Measurements from ENCODE around the gene ZC3H7A. TPM values are rescaled to one million over a fixed set of nuclear protein-coding genes. Genes with fewer than 3 reads are reported as not detected.
A peak's percentile ranks its signal among the peaks of the same experiment; 100 is the strongest.

ZC3H7A gene, protein sequence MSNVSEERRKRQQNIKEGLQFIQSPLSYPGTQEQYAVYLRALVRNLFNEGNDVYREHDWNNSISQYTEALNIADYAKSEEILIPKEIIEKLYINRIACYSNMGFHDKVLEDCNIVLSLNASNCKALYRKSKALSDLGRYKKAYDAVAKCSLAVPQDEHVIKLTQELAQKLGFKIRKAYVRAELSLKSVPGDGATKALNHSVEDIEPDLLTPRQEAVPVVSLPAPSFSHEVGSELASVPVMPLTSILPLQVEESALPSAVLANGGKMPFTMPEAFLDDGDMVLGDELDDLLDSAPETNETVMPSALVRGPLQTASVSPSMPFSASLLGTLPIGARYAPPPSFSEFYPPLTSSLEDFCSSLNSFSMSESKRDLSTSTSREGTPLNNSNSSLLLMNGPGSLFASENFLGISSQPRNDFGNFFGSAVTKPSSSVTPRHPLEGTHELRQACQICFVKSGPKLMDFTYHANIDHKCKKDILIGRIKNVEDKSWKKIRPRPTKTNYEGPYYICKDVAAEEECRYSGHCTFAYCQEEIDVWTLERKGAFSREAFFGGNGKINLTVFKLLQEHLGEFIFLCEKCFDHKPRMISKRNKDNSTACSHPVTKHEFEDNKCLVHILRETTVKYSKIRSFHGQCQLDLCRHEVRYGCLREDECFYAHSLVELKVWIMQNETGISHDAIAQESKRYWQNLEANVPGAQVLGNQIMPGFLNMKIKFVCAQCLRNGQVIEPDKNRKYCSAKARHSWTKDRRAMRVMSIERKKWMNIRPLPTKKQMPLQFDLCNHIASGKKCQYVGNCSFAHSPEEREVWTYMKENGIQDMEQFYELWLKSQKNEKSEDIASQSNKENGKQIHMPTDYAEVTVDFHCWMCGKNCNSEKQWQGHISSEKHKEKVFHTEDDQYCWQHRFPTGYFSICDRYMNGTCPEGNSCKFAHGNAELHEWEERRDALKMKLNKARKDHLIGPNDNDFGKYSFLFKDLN
- polyA plus RNA-seq (2013, experiment 1 of 4) = 60.3 TPM
- polyA plus RNA-seq (2013, experiment 2 of 4) = 62.9 TPM
- polyA plus RNA-seq (2013, experiment 3 of 4) = 48.6 TPM
- polyA plus RNA-seq (2013, experiment 4 of 4) = 50.4 TPM

DNA sequence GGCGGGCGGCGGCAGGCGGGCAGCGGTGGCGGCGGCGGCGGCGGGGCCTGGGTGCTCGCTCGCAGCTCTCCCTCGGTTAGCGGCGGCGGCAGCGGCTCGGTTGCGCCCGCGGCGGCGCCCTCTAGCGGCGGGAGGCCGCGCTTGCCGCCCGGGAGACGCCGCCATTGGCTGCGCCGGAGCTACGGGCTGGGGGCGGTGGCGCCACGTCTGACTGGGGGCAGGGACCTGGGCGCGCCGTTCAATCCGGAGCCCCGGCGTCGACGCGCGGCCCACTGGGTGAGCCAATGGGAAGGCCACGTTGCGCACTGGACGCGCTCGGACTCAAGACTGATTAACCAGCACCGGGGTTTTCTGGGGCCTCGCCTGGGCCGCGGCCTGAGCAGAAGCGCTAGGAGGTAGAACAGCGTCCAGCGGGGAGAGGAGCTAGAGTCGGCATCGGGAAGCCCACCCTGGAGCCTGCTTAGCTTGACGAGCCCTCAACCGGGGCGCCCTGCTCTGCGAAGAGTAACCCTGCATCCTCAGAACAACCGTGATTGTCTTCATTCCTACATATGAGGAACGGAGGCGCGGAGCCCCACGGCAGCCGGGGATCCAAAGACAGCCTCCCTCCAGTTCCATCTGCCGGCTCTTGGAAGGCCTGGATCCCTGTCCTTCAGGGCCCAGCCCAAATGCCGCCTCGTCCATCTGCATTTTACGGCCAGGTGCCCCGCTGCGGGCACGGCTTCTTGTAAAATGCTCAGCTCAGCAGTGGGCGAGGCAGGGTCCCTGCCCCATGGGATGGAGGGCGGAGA lies at the start of gene ZC3H7A:
Gene ZC3H7A (minus strand): TSS at position 93 of the 791 bp plus-strand sequence. CDS start 14,904 bp downstream, outside the sequence.
- peak within 1 kb of the TSS; percentile 96 for H3K4me3 ChIP-seq (ENCODE audit: insufficient read depth, low read depth, low read length)
- H3K36me3 ChIP-seq (ENCODE audit: control insufficient read depth, insufficient read depth, low read length) = no peaks in the 10 kb centered on the region
- peak within 1 kb of the TSS; percentile 93 for H3K27ac ChIP-seq (ENCODE audit: insufficient read depth, low read depth, low read length, poor library complexity, severe bottlenecking)
- H3K4me1 ChIP-seq (ENCODE audit: control insufficient read depth, insufficient read depth, low read length) = peaks cover 12% of the 10 kb centered on the region
- no peaks in the 10 kb centered on the region for H3K27me3 ChIP-seq (ENCODE audit: control insufficient read depth, insufficient read depth, low read length, poor library complexity, severe bottlenecking)
- 0 to 1% methylated on average over 80 of the region's 80 CpGs for WGBS, 2 experiments
- no peaks in the 10 kb centered on the region for H3K9me3 ChIP-seq (ENCODE audit: control insufficient read depth, low read length)

DNA sequence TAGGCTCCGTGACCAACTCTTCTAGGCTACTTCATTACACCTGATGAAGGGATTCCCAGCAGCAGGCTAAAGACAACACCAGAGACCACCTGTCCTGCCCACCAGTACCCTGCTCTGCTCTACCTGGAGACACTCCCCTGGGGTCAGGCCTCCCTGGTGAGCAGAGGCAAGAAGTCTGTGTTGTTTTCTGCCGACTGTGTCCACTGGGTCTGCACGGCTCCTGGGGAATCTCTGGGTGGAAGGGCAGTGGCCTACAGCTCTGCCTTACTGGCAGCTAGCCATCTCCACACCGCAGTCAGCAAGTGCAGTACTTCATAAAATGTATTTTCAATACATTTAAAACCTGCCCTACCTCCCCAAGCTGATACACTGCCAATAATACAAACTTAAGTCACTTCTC lies 47.4 kb upstream of the ZC3H7A start:
- H3K4me3 ChIP-seq (ENCODE audit: insufficient read depth, low read depth, low read length) = no peak overlapping the region
- peaks cover 62% of the 10 kb centered on the region for H3K36me3 ChIP-seq (ENCODE audit: control insufficient read depth, insufficient read depth, low read length)
- 96 to 98% methylated on average over 4 of the region's 4 CpGs for WGBS, 2 experiments
- no peak overlapping the region for H3K27ac ChIP-seq (ENCODE audit: insufficient read depth, low read depth, low read length, poor library complexity, severe bottlenecking)
- no peaks in the 10 kb centered on the region for H3K27me3 ChIP-seq (ENCODE audit: control insufficient read depth, insufficient read depth, low read length, poor library complexity, severe bottlenecking)
- H3K4me1 ChIP-seq (ENCODE audit: control insufficient read depth, insufficient read depth, low read length) = no peaks in the 10 kb centered on the region
- H3K9me3 ChIP-seq (ENCODE audit: control insufficient read depth, low read length) = no peaks in the 10 kb centered on the region

DNA sequence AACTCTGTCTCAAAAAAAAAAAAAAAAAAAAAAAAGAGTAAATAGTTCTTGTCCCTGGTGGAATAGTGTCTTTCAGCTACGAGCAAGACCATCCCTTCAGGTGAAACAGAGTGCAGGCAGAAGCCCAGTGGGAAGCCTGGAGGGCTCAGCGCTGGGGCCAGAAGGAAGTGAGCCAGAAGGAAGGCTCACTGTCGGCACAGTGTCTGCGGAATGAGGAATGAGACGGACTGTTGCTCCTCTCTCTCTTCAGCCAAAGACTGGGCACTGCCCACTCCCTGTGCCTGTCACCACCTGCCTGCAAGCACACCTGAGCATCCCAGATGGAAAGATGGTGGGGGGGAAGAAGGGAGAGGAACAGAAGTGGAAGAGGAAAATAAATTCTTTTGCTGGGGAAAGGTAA lies 46.8 kb upstream of the ZC3H7A start:
- WGBS, 2 experiments = 96% methylated on average over 5 of the region's 5 CpGs
- Histone ChIP-seq H3K9me3 (ENCODE audit: control insufficient read depth, low read length) (no peaks in the 10 kb centered on the region), H3K4me3 (ENCODE audit: insufficient read depth, low read depth, low read length) (no peak overlapping the region), H3K27me3 (ENCODE audit: control insufficient read depth, insufficient read depth, low read length, poor library complexity, severe bottlenecking) (no peaks in the 10 kb centered on the region), H3K36me3 (ENCODE audit: control insufficient read depth, insufficient read depth, low read length) (peaks cover 69% of the 10 kb centered on the region), H3K4me1 (ENCODE audit: control insufficient read depth, insufficient read depth, low read length) (no peaks in the 10 kb centered on the region), H3K27ac (ENCODE audit: insufficient read depth, low read depth, low read length, poor library complexity, severe bottlenecking) (no peak overlapping the region)

DNA sequence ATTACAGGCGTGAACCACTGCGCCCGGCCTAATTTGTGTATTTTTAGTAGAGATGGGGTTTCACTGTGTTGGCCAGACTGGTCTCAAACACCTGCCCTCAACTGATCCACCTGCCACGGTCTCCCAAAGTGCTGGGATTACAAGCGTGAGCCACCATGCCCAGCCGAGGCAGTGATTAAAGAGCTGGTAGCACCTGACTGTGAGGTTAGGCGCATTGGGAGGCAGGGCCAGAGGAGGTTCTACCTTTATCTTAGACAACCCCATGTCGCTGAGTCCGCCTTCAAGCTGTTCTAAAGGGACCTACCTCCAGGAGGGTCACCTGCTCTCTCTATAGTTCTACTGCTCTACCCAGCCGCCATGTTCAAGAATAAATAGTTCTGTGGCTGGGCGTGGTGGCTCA lies 46.1 kb upstream of the ZC3H7A start:
- Histone ChIP-seq H3K9me3 (ENCODE audit: control insufficient read depth, low read length) (no peaks in the 10 kb centered on the region), H3K36me3 (ENCODE audit: control insufficient read depth, insufficient read depth, low read length) (peaks cover 70% of the 10 kb centered on the region), H3K4me3 (ENCODE audit: insufficient read depth, low read depth, low read length) (no peak overlapping the region), H3K27ac (ENCODE audit: insufficient read depth, low read depth, low read length, poor library complexity, severe bottlenecking) (no peak overlapping the region), H3K27me3 (ENCODE audit: control insufficient read depth, insufficient read depth, low read length, poor library complexity, severe bottlenecking) (no peaks in the 10 kb centered on the region), H3K4me1 (ENCODE audit: control insufficient read depth, insufficient read depth, low read length) (no peaks in the 10 kb centered on the region)
- WGBS, 2 experiments = 90 to 95% methylated on average over 11 of the region's 11 CpGs

DNA sequence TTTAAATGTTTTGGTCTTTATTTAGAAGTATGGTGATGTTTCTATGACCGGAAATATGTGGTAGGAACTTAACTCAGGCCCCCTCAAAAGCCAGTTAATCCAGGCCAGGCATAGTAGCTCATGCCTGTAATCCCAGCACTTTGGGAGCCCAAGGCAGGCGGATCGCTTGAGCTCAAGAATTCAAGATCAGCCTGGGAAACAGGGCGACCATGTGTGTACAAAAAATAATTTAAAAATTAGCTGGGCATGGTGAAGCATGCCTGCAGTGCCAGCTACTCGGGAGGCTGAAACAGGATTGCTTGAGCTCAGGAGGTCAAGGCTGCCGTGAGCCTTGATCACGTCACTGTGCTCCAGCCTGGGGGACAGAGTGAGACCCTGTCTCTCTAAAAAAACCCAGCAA lies 44.0 kb upstream of the ZC3H7A start:
- 93 to 95% methylated on average over 7 of the region's 7 CpGs for whole genome bisulfite sequencing, 2 experiments
- Histone ChIP-seq H3K27ac (ENCODE audit: insufficient read depth, low read depth, low read length, poor library complexity, severe bottlenecking) (no peak overlapping the region), H3K9me3 (ENCODE audit: control insufficient read depth, low read length) (no peaks in the 10 kb centered on the region), H3K27me3 (ENCODE audit: control insufficient read depth, insufficient read depth, low read length, poor library complexity, severe bottlenecking) (no peaks in the 10 kb centered on the region), H3K4me3 (ENCODE audit: insufficient read depth, low read depth, low read length) (no peak overlapping the region), H3K36me3 (ENCODE audit: control insufficient read depth, insufficient read depth, low read length) (peaks cover 78% of the 10 kb centered on the region), H3K4me1 (ENCODE audit: control insufficient read depth, insufficient read depth, low read length) (no peaks in the 10 kb centered on the region)

DNA sequence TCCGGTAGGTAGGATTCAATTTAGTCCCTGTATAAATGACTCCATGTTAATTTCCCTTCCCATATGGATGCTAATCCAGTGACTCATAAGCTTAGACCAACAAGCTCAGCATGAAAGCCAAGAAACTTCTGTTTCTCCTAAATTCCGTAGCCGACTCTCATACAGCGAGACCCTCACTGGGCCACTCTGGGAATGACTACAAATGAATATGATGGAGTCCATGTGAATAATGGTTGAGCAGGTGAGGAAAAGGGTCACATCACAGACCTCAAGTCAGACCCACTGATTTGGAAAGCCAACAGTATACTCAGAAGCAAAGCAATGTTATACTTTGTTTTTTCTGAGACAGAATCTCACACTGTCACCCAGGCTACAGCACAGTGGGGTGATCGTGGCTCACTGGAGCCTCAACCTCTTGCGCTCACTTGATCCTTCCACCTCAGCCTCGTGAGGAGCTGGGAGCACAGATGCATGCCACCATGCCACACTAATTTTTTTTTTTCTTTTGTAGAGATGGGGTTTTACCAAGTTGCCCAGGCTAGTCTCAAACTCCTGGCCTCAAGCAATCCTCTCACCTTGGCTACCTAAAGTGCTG lies 39.7 kb upstream of the ZC3H7A start:
- Histone ChIP-seq H3K36me3 (ENCODE audit: control insufficient read depth, insufficient read depth, low read length) (peaks cover 48% of the 10 kb centered on the region), H3K27me3 (ENCODE audit: control insufficient read depth, insufficient read depth, low read length, poor library complexity, severe bottlenecking) (no peaks in the 10 kb centered on the region), H3K4me3 (ENCODE audit: insufficient read depth, low read depth, low read length) (no peak overlapping the region), H3K27ac (ENCODE audit: insufficient read depth, low read depth, low read length, poor library complexity, severe bottlenecking) (no peak overlapping the region), H3K4me1 (ENCODE audit: control insufficient read depth, insufficient read depth, low read length) (no peaks in the 10 kb centered on the region), H3K9me3 (ENCODE audit: control insufficient read depth, low read length) (no peaks in the 10 kb centered on the region)
- 90 to 94% methylated on average over 7 of the region's 7 CpGs for WGBS, 2 experiments

DNA sequence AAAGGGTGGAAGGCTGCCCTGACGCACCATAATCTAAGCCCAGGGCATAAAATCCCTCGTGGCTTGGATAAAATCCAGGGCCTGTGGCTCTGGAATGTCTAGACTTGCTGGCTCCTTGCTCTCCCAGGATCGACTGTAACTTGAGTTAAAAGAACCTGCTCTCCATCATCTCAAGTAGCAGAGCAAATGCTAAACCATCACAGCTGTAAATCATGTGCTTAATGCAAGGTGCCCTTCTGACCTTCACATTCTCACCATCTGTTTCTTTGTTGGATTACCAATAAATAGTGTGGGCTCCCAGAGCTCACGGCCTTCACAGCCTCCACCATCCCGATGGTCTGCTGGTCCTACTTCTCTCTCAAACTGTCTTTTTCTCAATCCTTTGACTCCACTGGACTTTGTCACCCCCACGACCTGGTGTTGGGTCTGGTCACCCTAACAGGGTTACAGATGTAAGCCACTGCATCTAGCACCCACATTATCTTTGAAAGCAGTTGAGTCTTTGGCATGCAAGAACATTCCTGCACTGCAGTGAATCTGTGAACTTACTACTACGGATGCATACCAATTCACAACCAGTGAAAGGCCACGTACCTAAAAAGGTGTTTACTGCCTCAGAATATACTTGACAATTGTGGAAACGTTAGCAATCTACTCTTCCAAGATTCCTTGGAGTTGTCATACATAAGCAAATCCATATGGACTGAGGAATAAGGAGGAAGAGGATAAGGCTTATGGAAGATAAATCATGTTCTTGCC lies 39.0 kb upstream of the ZC3H7A start:
- H3K4me1 ChIP-seq (ENCODE audit: control insufficient read depth, insufficient read depth, low read length) = no peaks in the 10 kb centered on the region
- peaks cover 44% of the 10 kb centered on the region for H3K36me3 ChIP-seq (ENCODE audit: control insufficient read depth, insufficient read depth, low read length)
- H3K27ac ChIP-seq (ENCODE audit: insufficient read depth, low read depth, low read length, poor library complexity, severe bottlenecking) = no peak overlapping the region
- H3K4me3 ChIP-seq (ENCODE audit: insufficient read depth, low read depth, low read length) = no peak overlapping the region
- no peaks in the 10 kb centered on the region for H3K9me3 ChIP-seq (ENCODE audit: control insufficient read depth, low read length)
- 86 to 88% methylated on average over 9 of the region's 9 CpGs for WGBS, 2 experiments
- no peaks in the 10 kb centered on the region for H3K27me3 ChIP-seq (ENCODE audit: control insufficient read depth, insufficient read depth, low read length, poor library complexity, severe bottlenecking)

DNA sequence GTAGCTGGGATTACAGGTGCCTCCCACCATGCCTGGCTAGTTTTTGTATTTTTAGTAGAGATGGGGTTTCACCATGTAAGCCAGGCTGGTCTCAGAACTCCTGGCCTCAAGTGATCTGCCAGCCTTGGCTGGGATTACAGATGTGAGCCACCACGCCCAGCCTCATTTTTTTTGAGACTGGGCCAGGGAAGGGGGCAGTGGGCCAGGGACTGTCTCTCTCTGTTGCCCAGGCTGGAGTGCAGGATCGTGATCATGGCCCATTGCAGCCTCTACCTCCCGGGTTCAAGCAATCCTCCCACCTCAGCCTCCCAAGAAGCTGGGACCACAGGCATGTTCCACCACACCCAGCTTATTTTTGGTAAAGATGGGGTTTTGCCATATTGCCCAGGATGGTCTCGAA lies 38.3 kb upstream of the ZC3H7A start:
- no peaks in the 10 kb centered on the region for H3K4me1 ChIP-seq (ENCODE audit: control insufficient read depth, insufficient read depth, low read length)
- H3K27me3 ChIP-seq (ENCODE audit: control insufficient read depth, insufficient read depth, low read length, poor library complexity, severe bottlenecking) = no peaks in the 10 kb centered on the region
- no peak overlapping the region for H3K4me3 ChIP-seq (ENCODE audit: insufficient read depth, low read depth, low read length)
- WGBS, 2 experiments = 89 to 92% methylated on average over 4 of the region's 4 CpGs
- no peak overlapping the region for H3K27ac ChIP-seq (ENCODE audit: insufficient read depth, low read depth, low read length, poor library complexity, severe bottlenecking)
- peaks cover 37% of the 10 kb centered on the region for H3K36me3 ChIP-seq (ENCODE audit: control insufficient read depth, insufficient read depth, low read length)
- H3K9me3 ChIP-seq (ENCODE audit: control insufficient read depth, low read length) = no peaks in the 10 kb centered on the region
